GM10266 (cell line): ENCODE data around the gene PTPRR.

Experiments
- DNase-seq: peaks from one replicate; pipeline ENCODE4 v3.0.0; 2012; ENCODE audit errors: extremely low spot score
- CTCF ChIP-seq: IDR thresholded peaks from 2 replicates; pipeline ENCODE4 v1.5.1; 2012; ENCODE audit warnings: mild to moderate bottlenecking, low read depth; ENCODE audit not compliant: control insufficient read depth, insufficient read depth; ENCODE audit errors: missing control alignments

The PTPRR gene

GRCh38 chr12:70686299-70686698 is 234.2 kb downstream of the PTPRR start:
- TF ChIP-seq CTCF: no peak
- DNase-seq: no peak

GRCh38 chr12:70683976-70684375 is 236.6 kb downstream of the PTPRR start:
- DNase-seq: no peak
- TF ChIP-seq CTCF: no peak

- no peak for DNase-seq
- TF ChIP-seq CTCF: no peak
These were observed 248.8 kb downstream of the PTPRR start for GRCh38 chr12:70671698-70672097.

- no peak for TF ChIP-seq CTCF
- no peak for DNase-seq
These were observed 249.6 kb downstream of the PTPRR start for GRCh38 chr12:70670948-70671347.

- DNase-seq: no peak
- TF ChIP-seq CTCF: no peak
These were observed 253.3 kb downstream of the PTPRR start for GRCh38 chr12:70667253-70667652.

GRCh38 chr12:70666364-70666763 is 254.2 kb downstream of the PTPRR start:
- no peak for TF ChIP-seq CTCF

GRCh38 chr12:70664465-70664881 is 256.1 kb downstream of the PTPRR start:
- no peak for TF ChIP-seq CTCF
- DNase-seq: no peak

More at GRCh38 chr12:70666364-70666763, 254.2 kb downstream of the PTPRR start:
- DNase-seq: no peak

GRCh38 chr12:70663838-70664237 is 256.7 kb downstream of the PTPRR start:
- no peak for TF ChIP-seq CTCF
- no peak for DNase-seq
